ENCODE measurements around the gene CTNND2. TPM values are rescaled to one million over a fixed set of nuclear protein-coding genes. Genes with fewer than 3 reads are reported as not detected.

CTNND2 gene
- total RNA-seq, 1 experiment from 2014 or later: not detected

- H3K4me1 Mint-ChIP-seq (ENCODE audit: insufficient read depth, unreplicated experiment): peaks cover 3% of the 10 kb centered on the region
- H3K27ac Mint-ChIP-seq (ENCODE audit: low read depth, unreplicated experiment): no peak overlapping the region
- intact Hi-C loops (cut with micrococcal nuclease): no loop called here
- no TSS peak for BruUV-seq (replicated peaks)
- no peak overlapping the region for H3K4me3 Mint-ChIP-seq (ENCODE audit: unreplicated experiment)
- CTCF ChIA-PET: interaction anchor here (0.7 to 2.6 kb wide), 2 partner anchors 10 to 236 kb away, joined by 3 to 20 read pairs; no protein-coding TSS in a partner anchor
- POLR2A ChIA-PET: no interaction called here
- H3K36me3 Mint-ChIP-seq (ENCODE audit: insufficient read depth, unreplicated experiment): no peaks in the 10 kb centered on the region
- no peaks in the 10 kb centered on the region for H3K9me3 Mint-ChIP-seq (ENCODE audit: unreplicated experiment)
- TF ChIP-seq CTCF (IDR thresholded peaks at IDR 0.05; ENCODE audit: unreplicated experiment): no peak
- DNase-seq (ENCODE audit: unreplicated experiment): no peak
- H3K27me3 Mint-ChIP-seq (ENCODE audit: insufficient read depth, unreplicated experiment): no peaks in the 10 kb centered on the region
These were observed 646.2 kb downstream of the CTNND2 start for GRCh38 chr5:11258001-11258400.

GRCh38 chr5:11252523-11252922, 651.7 kb downstream of the CTNND2 start:
- H3K4me3 Mint-ChIP-seq (ENCODE audit: unreplicated experiment): no peak overlapping the region
- no peak for DNase-seq (ENCODE audit: unreplicated experiment)
- POLR2A ChIA-PET: interaction anchor here (1.8 kb wide), 1 partner anchor 560 kb away, joined by 5 read pairs; no protein-coding TSS in a partner anchor
- no peaks in the 10 kb centered on the region for H3K36me3 Mint-ChIP-seq (ENCODE audit: insufficient read depth, unreplicated experiment)
- no peaks in the 10 kb centered on the region for H3K9me3 Mint-ChIP-seq (ENCODE audit: unreplicated experiment)
- BruUV-seq (replicated peaks): no TSS peak
- CTCF ChIA-PET: interaction anchor here (0.6 to 1.8 kb wide), 4 partner anchors 14 to 721 kb away, joined by 3 to 9 read pairs (median 4); no protein-coding TSS in a partner anchor
- H3K4me1 Mint-ChIP-seq (ENCODE audit: insufficient read depth, unreplicated experiment): peaks cover 6% of the 10 kb centered on the region
- no peaks in the 10 kb centered on the region for H3K27me3 Mint-ChIP-seq (ENCODE audit: insufficient read depth, unreplicated experiment)
- no peak overlapping the region for H3K27ac Mint-ChIP-seq (ENCODE audit: low read depth, unreplicated experiment)
- TF ChIP-seq CTCF (IDR thresholded peaks at IDR 0.05; ENCODE audit: unreplicated experiment): no peak
- intact Hi-C loops (cut with micrococcal nuclease): no loop called here

- Mint-ChIP-seq H3K36me3 (ENCODE audit: insufficient read depth, unreplicated experiment) (no peaks in the 10 kb centered on the region), H3K27ac (ENCODE audit: low read depth, unreplicated experiment) (no peak overlapping the region), H3K27me3 (ENCODE audit: insufficient read depth, unreplicated experiment) (no peaks in the 10 kb centered on the region), H3K4me1 (ENCODE audit: insufficient read depth, unreplicated experiment) (peaks cover 6% of the 10 kb centered on the region), H3K4me3 (ENCODE audit: unreplicated experiment) (no peak overlapping the region), H3K9me3 (ENCODE audit: unreplicated experiment) (no peaks in the 10 kb centered on the region)
- no peak for TF ChIP-seq CTCF (IDR thresholded peaks at IDR 0.05; ENCODE audit: unreplicated experiment)
- intact Hi-C loops (cut with micrococcal nuclease): no loop called here
- ChIA-PET POLR2A (interaction anchor here (0.7 to 1.8 kb wide), 2 partner anchors 219 to 559 kb away, joined by 3 to 5 read pairs; no protein-coding TSS in a partner anchor), CTCF (interaction anchor here (0.6 to 1.8 kb wide), 4 partner anchors 15 to 720 kb away, joined by 3 to 9 read pairs (median 4); no protein-coding TSS in a partner anchor)
- no TSS peak for BruUV-seq (replicated peaks)
- DNase-seq (ENCODE audit: unreplicated experiment): no peak
These were observed 652.2 kb downstream of the CTNND2 start for GRCh38 chr5:11252075-11252474.

GRCh38 chr5:11251247-11251646, 653.0 kb downstream of the CTNND2 start:
- Mint-ChIP-seq H3K4me1 (ENCODE audit: insufficient read depth, unreplicated experiment) (peaks cover 6% of the 10 kb centered on the region), H3K9me3 (ENCODE audit: unreplicated experiment) (no peaks in the 10 kb centered on the region), H3K27ac (ENCODE audit: low read depth, unreplicated experiment) (no peak overlapping the region), H3K36me3 (ENCODE audit: insufficient read depth, unreplicated experiment) (no peaks in the 10 kb centered on the region), H3K4me3 (ENCODE audit: unreplicated experiment) (no peak overlapping the region), H3K27me3 (ENCODE audit: insufficient read depth, unreplicated experiment) (no peaks in the 10 kb centered on the region)
- ChIA-PET POLR2A (interaction anchor here (1.8 kb wide), 1 partner anchor 558 kb away, joined by 5 read pairs; no protein-coding TSS in a partner anchor), CTCF (interaction anchor here (1.0 to 1.8 kb wide), 3 partner anchors 16 to 556 kb away, joined by 3 to 9 read pairs (median 4); no protein-coding TSS in a partner anchor)
- peak; percentile 48 for DNase-seq (ENCODE audit: unreplicated experiment)
- intact Hi-C loops (cut with micrococcal nuclease): no loop called here
- BruUV-seq (replicated peaks): no TSS peak
- TF ChIP-seq CTCF (IDR thresholded peaks at IDR 0.05; ENCODE audit: unreplicated experiment): no peak

Measured in MCF 10A (cell line).